HL-60/S4 (cell line): ENCODE measurements around the gene GRID1.

ENCODE experiments used
- in situ Hi-C: fragments of 300-500 bp; cut with MboI; formaldehyde crosslinking; loops from 2 replicates; pipeline ENCODE4 v1.14.3; 2022; ENCODE audit warnings: low sequenced_read_pairs

The GRID1 gene

DNA sequence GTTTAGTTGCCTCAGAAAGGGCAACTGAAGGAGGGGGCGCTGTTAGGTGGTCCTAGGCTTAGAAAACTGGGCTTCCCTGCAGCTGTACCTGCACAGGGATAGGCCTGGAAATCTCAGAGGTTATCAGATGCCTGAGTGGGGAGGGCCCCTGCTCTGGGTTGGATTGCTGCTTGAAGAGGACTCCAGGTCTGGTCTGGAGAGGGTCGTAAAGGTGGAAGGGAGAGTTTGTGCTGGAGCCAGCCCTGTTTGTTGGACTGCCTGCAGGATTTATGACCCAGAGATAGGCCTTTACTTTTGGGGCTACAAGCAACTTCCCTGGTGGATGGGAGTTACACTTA is 765.9 kb downstream of the GRID1 start:
- in situ Hi-C loops = no loop called here

DNA sequence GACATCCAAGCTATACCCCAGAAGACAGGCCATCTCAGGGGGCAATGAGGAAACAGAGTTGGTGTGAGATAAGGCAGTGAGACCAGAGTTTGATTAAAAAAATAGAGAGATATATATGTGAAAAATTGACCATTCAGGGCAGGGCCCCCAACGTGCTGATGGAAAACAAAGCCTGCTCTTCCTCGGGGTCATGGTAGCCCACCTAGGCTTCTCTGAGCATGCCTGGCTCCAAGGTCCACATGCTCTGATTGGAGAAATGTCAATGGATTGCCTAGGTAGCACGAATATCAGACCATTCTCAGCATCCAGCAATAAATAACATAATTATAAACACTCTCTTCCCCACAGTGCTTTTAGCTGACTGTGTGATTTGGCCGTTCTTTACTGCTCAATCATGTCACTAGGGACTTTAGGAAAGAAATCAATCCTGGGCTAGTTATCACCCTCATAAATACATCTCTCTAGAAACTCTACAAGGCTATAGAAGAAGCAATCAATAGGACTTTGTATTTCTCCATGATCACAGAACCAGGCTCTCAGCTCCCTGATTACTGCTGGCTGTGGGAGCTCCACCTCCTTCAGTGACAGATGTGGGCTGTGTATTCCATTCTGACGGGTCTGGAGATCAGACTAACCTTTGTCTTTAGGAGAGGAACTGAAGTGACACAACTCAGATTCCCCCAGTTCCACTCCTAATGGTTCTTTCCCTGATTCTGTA is 766.4 kb downstream of the GRID1 start:
- in situ Hi-C loops = no loop called here

DNA sequence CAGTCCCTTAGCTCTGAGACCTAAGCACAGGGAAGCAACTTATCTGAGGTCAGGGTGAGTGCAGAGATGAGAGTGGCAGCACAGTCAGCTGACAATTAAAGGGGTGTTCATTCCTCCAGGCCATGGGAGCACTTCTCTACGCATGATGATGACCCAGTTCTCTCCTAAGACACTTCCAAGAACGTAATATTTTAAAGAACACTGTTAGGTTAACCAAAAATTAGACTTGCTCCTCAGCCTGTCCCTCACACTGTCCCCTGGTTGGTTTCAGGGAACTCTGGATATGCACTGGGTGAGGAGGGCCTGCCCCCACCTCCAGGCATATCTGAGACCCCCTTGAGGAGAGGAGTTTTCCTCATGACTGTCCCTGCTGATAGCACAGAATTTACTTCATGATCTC is 767.5 kb downstream of the GRID1 start:
- in situ Hi-C loops = no loop called here

DNA sequence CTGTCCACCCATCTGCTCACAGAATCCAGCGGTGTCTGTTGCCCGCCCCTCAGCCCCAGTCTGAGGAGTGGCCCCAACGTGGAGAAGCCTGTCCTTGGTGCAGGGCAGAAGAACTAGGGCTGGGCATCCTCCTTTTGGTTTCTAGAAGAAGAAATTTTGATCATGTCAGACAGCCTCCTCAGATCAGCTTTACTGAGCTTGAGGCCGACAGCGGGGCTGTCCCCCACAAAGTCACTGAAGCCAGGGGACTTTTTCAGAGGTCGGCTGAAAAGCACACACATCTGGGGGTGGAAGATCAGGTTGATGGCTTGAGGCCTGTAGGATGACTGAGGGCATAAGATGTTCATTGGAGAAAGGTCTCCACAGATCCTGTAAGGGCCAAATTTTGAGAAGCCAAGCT is 767.9 kb downstream of the GRID1 start:
- in situ Hi-C loops = no loop called here

DNA sequence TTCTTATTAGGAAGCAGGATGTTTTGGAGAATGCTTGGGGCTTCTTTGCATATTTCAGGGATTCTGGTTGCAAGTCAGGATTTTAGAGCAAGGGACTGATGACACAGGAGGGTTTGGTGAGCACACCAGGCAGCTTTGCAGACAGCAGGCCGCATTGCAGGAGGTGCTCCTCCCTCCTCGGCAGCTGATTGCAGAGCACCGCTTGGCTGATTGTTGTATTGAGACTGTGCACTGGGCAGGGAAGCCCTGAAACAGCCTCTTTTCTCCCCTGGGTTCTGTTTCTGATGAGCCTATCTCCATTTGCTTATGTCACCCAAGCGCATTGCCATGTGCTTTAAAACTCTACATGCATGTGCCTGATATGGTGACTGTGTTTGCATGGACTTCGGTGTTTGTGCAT is 769.6 kb downstream of the GRID1 start:
- in situ Hi-C loops = no loop called here

DNA sequence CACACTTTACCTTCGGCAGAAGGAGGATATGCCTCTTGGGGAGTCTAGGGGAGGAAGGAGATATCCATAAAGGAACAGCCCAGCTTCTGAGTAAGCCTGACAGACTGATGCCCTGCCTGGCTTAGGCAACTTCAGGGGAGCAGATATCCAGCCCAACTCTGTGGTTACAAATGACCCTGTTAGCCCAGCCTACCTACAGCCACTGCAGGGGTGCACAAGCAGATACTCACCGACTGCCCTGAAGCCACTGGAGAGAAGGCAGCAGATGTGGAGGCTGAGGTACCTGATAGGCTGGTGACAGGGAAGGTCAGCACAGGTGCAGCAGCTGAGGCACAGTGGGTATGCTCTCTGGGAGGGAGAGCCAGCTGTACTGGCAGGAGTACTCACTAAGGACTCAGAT is 770.2 kb downstream of the GRID1 start:
- in situ Hi-C loops = no loop called here

DNA sequence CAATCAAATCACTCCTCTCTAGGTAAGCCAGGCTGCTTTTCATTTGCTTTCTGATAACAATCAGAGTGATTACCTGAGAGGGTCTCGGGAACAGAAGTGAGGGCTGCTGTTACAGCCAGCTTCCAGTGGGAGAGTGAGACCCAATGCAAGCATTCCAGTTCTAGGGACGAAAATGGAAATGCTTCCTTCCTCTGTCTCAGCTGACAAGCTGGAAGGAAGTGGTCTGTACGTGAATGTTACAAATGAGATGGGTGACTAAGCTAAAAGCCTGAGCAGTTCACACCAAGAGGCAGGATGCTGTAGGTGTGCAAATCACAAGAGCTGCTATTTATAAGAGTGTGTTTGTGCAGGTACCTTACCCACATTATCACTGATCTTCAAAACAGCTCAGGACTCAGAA is 772.4 kb downstream of the GRID1 start:
- in situ Hi-C loops = no loop called here

DNA sequence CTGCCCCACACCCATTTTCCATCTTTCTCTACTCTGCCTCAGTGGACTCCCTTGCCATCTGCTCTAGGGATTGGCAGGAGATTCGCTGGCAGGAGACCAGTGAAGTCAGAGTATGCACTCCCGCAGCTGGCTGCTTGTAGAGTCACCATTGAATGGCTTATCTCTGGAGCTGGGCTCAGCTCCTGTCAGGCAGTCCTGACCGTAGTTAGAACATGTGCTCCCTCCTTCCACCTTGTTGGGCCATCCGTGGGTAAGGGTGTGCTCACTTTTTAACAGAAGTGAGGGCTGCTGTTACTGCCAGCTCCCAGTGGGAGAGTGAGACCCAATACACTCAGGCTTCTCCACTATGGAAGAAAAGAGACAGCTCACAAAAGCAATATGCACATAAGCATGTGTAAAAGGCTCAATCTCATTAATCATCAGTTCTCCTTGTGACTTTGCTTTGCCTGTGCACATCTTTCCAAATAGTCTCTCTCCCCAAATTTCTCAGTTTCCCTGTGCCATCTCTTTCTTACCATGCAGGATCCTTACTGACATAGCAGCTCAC is 773.3 kb downstream of the GRID1 start:
- in situ Hi-C loops = no loop called here

DNA sequence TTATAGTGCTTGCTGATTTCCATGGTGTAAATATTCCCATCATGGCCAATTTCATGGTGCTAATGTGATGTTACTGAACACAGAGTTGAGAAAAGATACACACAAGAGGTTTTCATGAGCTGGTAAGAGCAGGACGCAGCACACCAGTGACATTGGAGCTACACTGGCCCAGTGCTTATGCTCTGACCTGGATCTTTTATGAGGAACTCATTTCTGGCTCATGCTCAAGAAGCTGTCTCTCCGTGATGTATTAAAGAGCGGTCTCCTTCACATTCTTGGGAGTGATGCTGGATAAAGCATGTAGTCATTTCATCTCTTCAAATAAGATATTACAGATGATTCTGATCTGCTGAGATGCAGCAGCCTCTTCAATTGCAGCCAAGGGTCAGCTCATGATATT is 785.2 kb downstream of the GRID1 start:
- in situ Hi-C loops = no loop called here

DNA sequence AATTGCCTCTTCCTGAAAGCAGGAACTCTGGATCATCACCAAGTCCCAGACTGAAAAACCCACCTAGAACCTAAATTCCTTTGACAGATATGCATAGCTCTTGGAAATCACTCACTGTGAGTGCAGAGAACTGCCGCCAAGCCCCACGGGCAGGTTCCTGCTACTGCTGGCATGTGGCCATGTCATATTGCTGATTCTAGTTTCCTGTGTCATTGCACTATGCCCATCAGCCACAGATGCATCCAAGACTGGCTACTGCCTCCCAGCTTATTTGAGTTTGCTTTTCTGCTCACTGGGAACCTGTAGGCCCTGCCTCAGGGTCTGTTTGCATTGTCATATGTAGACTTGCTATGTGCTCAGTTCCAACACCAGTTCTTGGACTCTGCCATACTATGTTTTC is 786.0 kb downstream of the GRID1 start:
- in situ Hi-C loops = no loop called here

DNA sequence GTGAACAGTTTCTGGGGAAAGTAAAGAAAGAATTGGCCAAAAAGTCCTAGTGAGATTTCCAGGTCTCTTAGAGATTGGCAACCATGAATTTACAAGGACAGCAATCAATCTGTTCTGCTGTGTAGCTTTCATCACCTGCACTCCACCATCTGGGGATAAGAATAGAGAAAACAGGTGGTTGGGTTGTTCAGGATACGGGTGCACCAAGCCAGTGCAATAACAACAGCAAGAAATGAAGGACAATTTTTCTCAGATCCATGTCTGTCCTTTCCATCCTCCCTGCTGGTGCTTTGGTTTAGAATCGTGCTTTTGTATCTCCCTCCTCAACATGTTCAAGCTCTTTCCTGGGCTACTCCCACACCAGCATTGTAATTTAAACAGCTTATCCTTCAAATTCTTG is 787.7 kb downstream of the GRID1 start:
- in situ Hi-C loops = no loop called here

DNA sequence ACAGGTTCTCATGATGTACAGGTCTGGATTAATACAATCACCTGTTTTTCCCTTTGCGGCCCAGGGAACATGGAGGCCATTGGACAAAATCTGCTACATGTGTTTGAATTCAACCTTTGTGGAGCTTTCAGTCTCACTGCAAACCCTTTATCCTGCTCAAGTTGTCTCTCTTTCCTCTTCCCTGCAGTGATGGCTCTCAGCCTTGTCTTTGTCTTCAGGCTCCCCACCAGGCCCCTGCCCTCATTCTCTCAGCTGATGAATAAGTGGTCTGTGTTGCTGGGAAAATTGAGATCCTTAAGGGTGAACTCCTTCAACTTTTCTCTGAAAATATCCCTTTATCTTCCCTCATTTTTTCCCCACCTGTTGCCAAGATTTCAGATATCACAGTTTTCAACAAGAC is 791.2 kb downstream of the GRID1 start:
- in situ Hi-C loops = no loop called here

DNA sequence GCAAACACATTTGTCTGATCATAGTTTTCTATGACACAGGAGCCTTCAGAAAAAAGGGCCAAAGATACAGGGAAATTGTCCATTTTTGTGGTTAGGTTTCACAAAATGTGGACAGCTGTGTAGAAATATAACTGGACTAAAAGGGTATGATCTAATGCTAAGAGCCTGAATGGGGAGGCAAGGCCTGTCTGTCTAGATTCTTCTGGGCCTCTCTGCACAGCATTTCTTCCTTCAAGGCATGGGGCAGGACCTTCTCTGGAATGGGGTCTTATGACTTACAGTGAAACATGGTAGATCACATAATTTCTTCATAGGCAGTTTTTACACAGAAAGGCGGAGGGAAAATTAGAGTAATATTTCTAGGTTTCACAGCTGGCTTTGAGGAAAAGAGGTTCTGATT is 795.7 kb downstream of the GRID1 start:
- in situ Hi-C loops = no loop called here

DNA sequence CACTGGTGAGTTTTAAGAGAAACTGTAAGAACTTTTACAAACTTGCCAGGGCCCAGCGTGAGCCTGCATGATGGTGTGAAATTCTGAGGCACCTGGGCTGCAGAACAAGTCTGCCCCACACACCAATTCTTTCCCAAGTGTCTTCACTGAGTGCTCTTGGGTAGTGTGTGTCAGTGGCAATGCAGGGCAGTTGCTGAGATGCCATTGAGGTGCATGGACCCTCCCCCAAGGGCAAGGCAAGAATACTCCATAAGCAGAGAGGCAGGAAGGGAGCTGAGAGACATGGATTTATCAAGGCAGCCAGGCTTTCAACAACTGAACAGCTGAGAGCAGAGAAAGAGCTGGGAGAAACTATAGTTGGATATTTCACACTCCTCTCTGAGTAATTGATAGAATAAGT is 801.2 kb downstream of the GRID1 start:
- in situ Hi-C loops = no loop called here

DNA sequence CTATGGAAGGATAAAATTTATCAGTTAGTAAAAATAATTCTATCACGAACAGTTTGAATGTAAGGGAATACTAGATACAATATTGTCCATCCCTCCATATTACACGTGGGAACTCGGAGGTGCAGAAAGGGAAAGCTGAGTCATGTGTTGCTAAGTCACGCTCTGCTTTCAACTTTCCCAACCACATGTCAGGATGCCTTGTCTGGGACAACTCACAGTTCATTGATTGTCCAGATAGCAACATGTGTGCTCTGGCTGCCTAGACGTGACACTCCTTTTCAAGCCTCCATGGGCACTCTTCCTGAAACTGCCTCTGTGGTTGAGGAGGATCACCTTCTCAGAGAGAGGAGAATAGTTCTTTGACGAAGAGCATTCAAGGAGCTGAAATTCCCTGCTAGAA is 808.1 kb downstream of the GRID1 start:
- in situ Hi-C loops = no loop called here

DNA sequence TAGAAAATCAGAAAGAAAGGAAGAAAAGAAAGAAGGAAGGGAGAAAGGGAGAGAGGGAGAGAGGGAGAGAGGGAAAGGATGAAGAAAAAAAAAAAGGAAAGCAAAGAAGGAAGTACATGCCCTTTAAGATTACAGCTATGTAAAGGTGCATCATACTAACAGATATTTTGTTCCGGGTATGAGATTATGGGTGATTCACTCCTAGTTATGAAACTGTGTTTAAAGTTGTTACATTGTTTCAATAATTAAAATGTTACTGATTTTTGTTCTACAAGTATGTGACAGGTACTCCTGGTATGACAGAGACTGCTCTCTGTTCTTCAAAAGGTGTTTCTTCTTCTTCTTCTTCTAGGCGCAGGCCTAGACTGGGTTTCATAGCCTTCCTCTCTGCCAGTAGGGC is 808.9 kb downstream of the GRID1 start:
- in situ Hi-C loops = no loop called here

DNA sequence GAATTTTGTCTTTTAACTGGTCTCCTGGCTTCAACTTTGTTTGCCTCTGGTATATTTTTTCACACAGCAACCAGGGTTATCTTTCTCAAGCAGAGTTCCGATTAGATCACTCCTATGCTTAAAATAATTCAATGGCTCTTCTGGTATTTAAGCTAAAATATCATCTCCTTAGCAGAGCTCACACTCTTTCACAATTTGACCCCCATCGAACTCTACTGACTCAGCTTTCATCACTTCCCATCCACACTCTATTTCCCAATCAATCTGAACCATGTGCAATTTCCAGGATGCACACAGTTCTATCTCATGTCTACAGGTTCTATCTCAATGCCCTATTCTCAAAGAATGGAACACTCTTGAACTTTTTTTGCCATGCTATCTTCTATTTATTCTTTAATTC is 809.5 kb downstream of the GRID1 start:
- in situ Hi-C loops = no loop called here
